ENCODE data around the gene RTF2. TPM values are rescaled to one million over a fixed set of nuclear protein-coding genes. Genes with fewer than 3 reads are reported as not detected.

RTF2 gene
- total and polyA plus RNA-seq, 7 donors = 89.0 to 128 (median 93.0) TPM

- intact Hi-C loops (cut with DNase I) = loop anchor here in 1 of 2 donors (10.0 kb wide), 1 partner anchor 1636 kb away; no protein-coding TSS in a partner anchor
- H3K9me3 ChIP-seq = no peaks in the 10 kb centered on the region
- peaks cover 0 to 1% (median 0%) of the 10 kb centered on the region in 3 donors for H3K27me3 ChIP-seq (ENCODE audit: insufficient read depth in 3 of 3, low read length in 2 of 3)
- H3K36me3 ChIP-seq (ENCODE audit: insufficient read depth in 1 of 2, low read depth in 1 of 2) = no peaks in the 10 kb centered on the region
- no peak for ATAC-seq
- DNase-seq = no peak
- TF ChIP-seq CTCF (IDR thresholded peaks at IDR 0.05) = no peak
- H3K27ac ChIP-seq = no peak overlapping the region
- WGBS, 3 donors = 53 to 58% (median 57%) methylated on average over 4 of the region's 4 CpGs
- H3K4me3 ChIP-seq = no peak overlapping the region
- H3K4me1 ChIP-seq = no peaks in the 10 kb centered on the region
Measured at GRCh38 chr20:56440346-56441007, 27.9 kb upstream of the RTF2 start.

- H3K27me3 ChIP-seq (ENCODE audit: insufficient read depth in 3 of 3, low read length in 2 of 3) = peaks cover 0 to 1% (median 0%) of the 10 kb centered on the region in 3 donors
- no peaks in the 10 kb centered on the region for H3K9me3 ChIP-seq
- H3K36me3 ChIP-seq (ENCODE audit: insufficient read depth in 1 of 2, low read depth in 1 of 2) = no peaks in the 10 kb centered on the region
- WGBS, 3 donors = 87 to 89% (median 88%) methylated on average over 17 of the region's 17 CpGs
- TF ChIP-seq CTCF (IDR thresholded peaks at IDR 0.05) = no peak
- H3K27ac ChIP-seq = no peak overlapping the region
- ATAC-seq (no peak), DNase-seq (no peak)
- H3K4me1 ChIP-seq = no peaks in the 10 kb centered on the region
- intact Hi-C loops (cut with DNase I) = loop anchor here in 1 of 2 donors (10.0 kb wide), 1 partner anchor 1638 kb away; no protein-coding TSS in a partner anchor
- H3K4me3 ChIP-seq = no peak overlapping the region
Measured at GRCh38 chr20:56442389-56443365, 25.8 kb upstream of the RTF2 start.

DNA sequence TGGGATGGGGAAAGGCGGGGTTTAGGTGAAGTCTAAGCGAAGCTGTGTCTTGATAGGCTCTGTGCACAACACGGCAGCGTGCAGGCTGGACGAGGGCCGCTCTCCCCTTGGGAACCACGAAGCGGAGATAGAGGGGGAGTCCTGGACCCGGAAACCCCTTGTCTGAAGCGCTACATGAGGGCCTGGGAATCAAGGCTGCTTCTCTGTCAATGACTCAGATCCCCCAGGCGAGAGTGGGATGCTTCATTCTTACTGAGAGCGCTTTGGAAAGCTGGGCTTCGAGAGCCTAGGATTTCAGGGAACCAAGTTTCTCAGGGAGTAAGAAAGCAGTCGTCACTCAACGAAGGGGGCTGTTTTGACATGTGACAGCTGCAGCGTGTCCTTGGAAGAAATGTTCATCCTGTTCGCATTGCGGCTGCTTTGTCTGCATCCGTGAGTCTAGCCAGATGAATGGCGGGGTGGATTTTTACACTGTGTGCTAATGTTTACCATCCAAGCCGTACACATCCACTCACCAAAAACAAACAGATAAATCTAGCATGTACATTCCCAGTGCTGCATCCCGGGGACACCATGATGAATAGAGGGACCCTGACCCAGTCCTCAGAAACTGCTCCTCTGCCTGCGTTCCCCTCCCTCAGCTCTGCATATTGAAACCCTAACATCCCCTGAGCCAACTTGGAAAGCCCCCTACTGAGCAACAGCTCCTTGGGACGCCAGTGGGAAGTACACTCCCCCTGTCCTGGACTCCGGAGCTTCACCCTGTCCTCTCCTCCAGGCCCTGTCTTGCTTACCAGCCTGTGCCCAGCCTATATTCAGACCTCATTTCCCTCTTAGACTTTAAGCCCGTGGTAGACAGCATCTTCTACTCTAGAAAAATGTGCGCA is 24.5 kb upstream of the RTF2 start:
- no peak for TF ChIP-seq CTCF (IDR thresholded peaks at IDR 0.05)
- no peak overlapping the region for H3K27ac ChIP-seq
- intact Hi-C loops (cut with DNase I) = loop anchor here in 1 of 2 donors (10.0 kb wide), 1 partner anchor 1639 kb away; no protein-coding TSS in a partner anchor
- 51 to 52% (median 51%) methylated on average over 27 of the region's 27 CpGs for WGBS, 3 donors
- peaks cover 0 to 1% (median 0%) of the 10 kb centered on the region in 3 donors for H3K27me3 ChIP-seq (ENCODE audit: insufficient read depth in 3 of 3, low read length in 2 of 3)
- no peaks in the 10 kb centered on the region for H3K4me1 ChIP-seq
- H3K9me3 ChIP-seq = no peaks in the 10 kb centered on the region
- H3K36me3 ChIP-seq (ENCODE audit: insufficient read depth in 1 of 2, low read depth in 1 of 2) = no peaks in the 10 kb centered on the region
- ATAC-seq (no peak), DNase-seq (no peak)
- H3K4me3 ChIP-seq = no peak overlapping the region

DNA sequence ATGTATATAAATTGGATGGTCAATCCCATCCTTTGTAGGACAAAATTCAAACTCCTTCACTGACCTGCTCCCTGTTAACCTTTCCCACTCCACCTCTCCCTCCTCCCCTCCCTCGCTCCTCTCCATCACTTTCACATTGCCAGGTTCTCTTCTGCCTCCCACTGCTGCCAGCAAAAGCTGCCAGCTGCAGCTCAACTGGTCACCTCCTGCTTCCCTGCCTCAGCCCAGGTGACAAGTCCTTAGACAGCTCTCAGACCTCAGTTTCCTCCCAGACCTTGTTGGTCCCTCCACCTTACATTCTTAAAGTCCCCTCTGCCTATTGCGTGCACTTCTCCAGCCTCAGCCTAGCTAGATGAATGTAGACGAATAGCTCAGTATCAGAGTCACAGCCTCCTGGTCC is 23.3 kb upstream of the RTF2 start:
- Histone ChIP-seq H3K27me3 (ENCODE audit: insufficient read depth in 3 of 3, low read length in 2 of 3) (peaks cover 0 to 1% (median 0%) of the 10 kb centered on the region in 3 donors), H3K36me3 (ENCODE audit: insufficient read depth in 1 of 2, low read depth in 1 of 2) (no peaks in the 10 kb centered on the region), H3K4me3 (no peak overlapping the region), H3K4me1 (no peaks in the 10 kb centered on the region), H3K9me3 (no peaks in the 10 kb centered on the region), H3K27ac (no peak overlapping the region)
- TF ChIP-seq CTCF (IDR thresholded peaks at IDR 0.05) = no peak
- ATAC-seq (no peak), DNase-seq (no peak)
- intact Hi-C loops (cut with DNase I) = loop anchor here in 1 of 2 donors (10.0 kb wide), 1 partner anchor 1640 kb away; no protein-coding TSS in a partner anchor
- WGBS, 3 donors = 89 to 98% (median 94%) methylated on average over 3 of the region's 3 CpGs
